ENCODE data around the gene RTL10.

RTL10 gene

DNA sequence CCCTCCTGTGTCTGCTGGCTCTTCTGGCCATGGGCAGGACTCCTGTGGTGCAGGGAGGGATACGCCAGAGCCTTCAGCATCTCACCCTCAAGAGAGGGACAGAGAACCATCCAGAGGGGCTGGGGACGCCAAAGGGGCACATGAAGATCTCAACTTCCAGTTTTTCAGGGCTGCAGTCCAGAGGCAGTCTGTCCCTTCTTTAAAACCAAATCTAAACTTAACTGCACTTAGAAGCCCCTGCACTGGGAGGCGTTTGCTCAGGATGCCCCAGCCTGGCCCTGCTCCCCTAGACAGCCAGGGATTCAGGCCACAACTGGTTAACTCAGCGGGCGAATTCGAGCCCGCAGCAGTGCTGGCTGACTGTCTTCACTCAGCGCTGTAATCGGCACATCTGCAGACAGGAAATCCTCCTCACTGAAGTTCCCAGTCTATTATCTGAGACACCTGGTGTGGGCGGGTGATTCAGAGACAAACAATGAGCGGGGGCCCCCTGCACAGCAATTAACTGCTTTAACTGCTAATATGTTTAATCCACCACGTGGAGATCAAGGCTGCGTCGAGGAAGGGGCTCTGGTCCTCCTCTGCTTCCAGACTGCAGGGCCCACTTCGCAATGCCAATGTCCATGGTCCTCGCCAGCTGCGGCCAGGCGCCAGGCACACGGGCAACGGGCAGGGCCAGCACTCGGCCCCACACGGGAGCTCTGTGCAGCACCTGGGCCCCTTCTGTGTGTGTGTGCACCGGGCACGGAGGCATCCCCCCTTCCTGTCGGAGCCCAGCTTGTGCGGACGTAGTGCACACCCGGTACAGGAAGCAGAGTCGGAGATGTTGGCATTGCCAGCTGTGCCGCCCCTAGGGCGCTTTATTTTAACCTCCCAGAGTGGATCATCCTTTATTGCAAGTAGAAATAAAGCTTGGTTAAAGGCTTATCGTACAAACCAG lies 36.9 kb upstream of the RTL10 start:
- Histone ChIP-seq H3K4me1 (ENCODE audit: control insufficient read depth in 1 of 2, insufficient read depth in 1 of 2, low read depth in 1 of 2, low read length in 1 of 2) (peaks cover 36 to 39% of the 10 kb centered on the region in 2 experiments), H3K9me3 (no peaks in the 10 kb centered on the region), H3K27me3 (no peaks in the 10 kb centered on the region), H3K27ac (peak overlapping the region; percentile 72), H3K36me3 (peaks cover 15% of the 10 kb centered on the region), H3K4me3 (ENCODE audit: low read depth in 1 of 2, low read length in 1 of 2) (peak overlapping the region; percentile 34 to 56)
- TF ChIP-seq CTCF (IDR thresholded peaks at IDR 0.05) = no peak

DNA sequence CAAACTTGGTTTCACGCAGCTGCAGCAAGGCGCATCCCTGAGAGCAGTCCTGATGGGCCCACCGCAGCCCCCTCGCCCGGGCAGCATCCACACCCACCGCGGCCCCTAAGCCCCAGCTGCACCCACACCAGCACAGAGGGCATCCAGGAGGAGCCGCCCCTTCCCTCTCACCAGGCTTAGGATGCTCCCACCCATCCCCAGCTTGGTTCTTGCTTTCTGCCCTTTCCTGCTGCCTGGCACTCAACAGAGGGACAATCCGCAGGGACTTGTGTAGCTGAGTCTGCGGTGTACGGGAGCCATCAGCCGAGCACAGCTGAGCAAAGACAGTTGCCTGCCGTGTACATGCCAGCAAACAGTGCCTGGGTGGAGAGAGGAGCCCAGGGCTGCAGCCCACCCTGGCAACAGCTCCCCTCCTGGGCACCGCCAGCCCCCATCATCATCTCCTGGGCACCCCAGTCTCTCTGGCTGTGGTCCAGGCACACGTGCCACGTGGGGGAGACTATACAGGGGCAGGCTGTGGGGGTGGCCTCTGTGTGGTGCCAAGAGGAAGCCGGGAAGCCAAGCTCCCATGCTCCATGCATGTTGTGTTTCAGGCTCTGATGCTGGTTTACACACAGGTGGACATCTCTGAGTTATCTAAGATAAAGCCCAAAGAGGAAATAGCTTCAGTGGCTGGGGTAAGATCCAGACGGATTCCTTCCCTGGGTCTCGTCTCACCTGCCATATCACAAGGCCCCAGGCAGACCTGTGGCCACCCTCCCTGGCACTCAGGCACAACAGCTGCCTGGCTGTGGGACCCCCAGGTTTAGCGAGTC lies 36.0 kb upstream of the RTL10 start:
- peak overlapping the region; percentile 34 to 56 for H3K4me3 ChIP-seq (ENCODE audit: low read depth in 1 of 2, low read length in 1 of 2)
- no peaks in the 10 kb centered on the region for H3K9me3 ChIP-seq
- TF ChIP-seq CTCF (IDR thresholded peaks at IDR 0.05) = no peak
- peaks cover 13% of the 10 kb centered on the region for H3K36me3 ChIP-seq
- H3K27ac ChIP-seq = peak overlapping the region; percentile 72
- peaks cover 45 to 47% of the 10 kb centered on the region in 2 experiments for H3K4me1 ChIP-seq (ENCODE audit: control insufficient read depth in 1 of 2, insufficient read depth in 1 of 2, low read depth in 1 of 2, low read length in 1 of 2)
- no peaks in the 10 kb centered on the region for H3K27me3 ChIP-seq

GRCh38 chr22:19889951-19890350 lies 35.3 kb upstream of the RTL10 start:
- Histone ChIP-seq H3K4me1 (ENCODE audit: control insufficient read depth in 1 of 2, insufficient read depth in 1 of 2, low read depth in 1 of 2, low read length in 1 of 2) (peaks cover 47 to 53% of the 10 kb centered on the region in 2 experiments), H3K4me3 (ENCODE audit: low read depth in 1 of 2, low read length in 1 of 2) (no peak overlapping the region), H3K9me3 (no peaks in the 10 kb centered on the region), H3K27ac (no peak overlapping the region), H3K27me3 (no peaks in the 10 kb centered on the region), H3K36me3 (peaks cover 6% of the 10 kb centered on the region)
- TF ChIP-seq CTCF (IDR thresholded peaks at IDR 0.05) = no peak

DNA sequence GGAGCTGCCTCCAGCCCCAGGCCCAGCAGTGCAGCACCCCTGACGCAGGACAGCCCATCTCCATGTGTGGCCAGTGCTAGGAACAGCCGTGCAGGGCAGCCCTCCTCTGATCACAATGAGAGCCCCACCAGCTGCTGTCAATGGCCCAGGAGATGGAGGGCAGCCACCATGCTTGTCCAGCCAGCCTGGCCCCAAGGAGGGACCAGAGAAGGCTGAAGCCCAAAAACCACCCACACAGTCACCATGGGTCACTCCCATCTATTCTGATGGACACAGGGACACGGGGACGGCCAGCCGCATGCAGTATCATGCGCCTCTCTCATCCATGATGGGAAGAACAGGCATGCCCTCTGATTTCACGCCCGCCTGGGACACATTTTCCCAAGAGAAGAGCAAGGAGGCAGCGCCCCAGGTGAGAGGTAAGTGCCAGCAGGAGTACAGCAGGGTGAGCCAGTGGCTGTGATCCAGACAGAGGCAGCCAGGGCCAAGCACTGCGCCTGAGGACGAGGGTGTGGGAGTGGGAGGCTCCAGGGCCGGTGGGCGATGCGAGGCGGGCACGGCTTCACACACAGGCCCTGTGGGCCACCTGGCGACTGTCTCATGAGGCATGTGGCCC lies 33.6 kb upstream of the RTL10 start:
- H3K4me1 ChIP-seq (ENCODE audit: control insufficient read depth in 1 of 2, insufficient read depth in 1 of 2, low read depth in 1 of 2, low read length in 1 of 2) = peaks cover 47 to 53% of the 10 kb centered on the region in 2 experiments
- no peaks in the 10 kb centered on the region for H3K36me3 ChIP-seq
- H3K27me3 ChIP-seq = no peaks in the 10 kb centered on the region
- TF ChIP-seq CTCF (IDR thresholded peaks at IDR 0.05) = no peak
- H3K4me3 ChIP-seq (ENCODE audit: low read depth in 1 of 2, low read length in 1 of 2) = no peak overlapping the region
- peak overlapping the region; percentile 96 for H3K27ac ChIP-seq
- no peaks in the 10 kb centered on the region for H3K9me3 ChIP-seq

DNA sequence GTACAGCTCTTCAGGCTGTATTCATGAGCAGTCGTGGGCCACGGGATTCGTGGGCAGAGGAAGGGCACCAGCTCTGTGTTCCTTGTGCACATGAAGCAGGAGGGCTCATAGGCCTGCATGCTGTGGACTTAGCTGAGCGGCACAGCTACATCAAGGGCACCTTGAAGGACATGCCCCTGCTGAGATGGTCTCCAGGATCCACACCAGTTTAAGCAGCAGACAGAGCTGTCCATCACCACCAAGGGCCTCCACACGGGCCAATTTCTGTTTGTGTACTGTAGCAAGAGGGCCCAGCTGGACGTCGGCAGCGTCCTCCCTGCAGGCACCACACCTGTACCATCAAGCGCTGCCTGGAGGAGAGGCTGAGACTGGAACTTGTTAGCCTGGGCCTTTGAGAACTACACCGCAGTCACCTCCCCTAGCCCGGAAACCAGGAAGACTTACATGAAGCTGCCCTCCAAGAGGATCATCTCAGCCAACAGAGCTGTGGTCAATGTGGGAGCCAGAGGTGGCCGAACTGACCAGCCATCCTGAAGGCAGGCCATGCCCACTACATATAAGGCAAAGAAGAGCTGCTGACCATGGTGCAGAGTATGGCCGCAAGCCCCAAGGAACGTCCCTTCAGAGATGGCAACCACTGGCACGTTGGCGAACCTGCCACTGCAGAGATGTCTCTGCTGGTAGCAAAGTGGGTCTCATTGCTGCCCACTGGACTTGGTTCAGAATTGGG lies 32.7 kb upstream of the RTL10 start:
- H3K27me3 ChIP-seq = no peaks in the 10 kb centered on the region
- H3K9me3 ChIP-seq = no peaks in the 10 kb centered on the region
- peak overlapping the region; percentile 40 to 53 for H3K4me3 ChIP-seq (ENCODE audit: low read depth in 1 of 2, low read length in 1 of 2)
- peaks cover 47 to 53% of the 10 kb centered on the region in 2 experiments for H3K4me1 ChIP-seq (ENCODE audit: control insufficient read depth in 1 of 2, insufficient read depth in 1 of 2, low read depth in 1 of 2, low read length in 1 of 2)
- H3K27ac ChIP-seq = peak overlapping the region; percentile 96
- no peaks in the 10 kb centered on the region for H3K36me3 ChIP-seq
- TF ChIP-seq CTCF (IDR thresholded peaks at IDR 0.05) = no peak

Data from neutrophil (primary cell).